HK-2 (cell line): ENCODE measurements around the gene TRAF5.
A peak's percentile ranks its signal among the peaks of the same experiment; 100 is the strongest.
"Not testable (repeated sequence)": the region's sequence is repeated elsewhere in the genome, so short reads cannot be mapped to it uniquely, and the experiment has no call there.

Experiments
- DNase-seq: peaks from one replicate; pipeline ENCODE4 v3.0.0-alpha.2; 2018; ENCODE audit not compliant: unreplicated experiment

TRAF5 gene

DNA sequence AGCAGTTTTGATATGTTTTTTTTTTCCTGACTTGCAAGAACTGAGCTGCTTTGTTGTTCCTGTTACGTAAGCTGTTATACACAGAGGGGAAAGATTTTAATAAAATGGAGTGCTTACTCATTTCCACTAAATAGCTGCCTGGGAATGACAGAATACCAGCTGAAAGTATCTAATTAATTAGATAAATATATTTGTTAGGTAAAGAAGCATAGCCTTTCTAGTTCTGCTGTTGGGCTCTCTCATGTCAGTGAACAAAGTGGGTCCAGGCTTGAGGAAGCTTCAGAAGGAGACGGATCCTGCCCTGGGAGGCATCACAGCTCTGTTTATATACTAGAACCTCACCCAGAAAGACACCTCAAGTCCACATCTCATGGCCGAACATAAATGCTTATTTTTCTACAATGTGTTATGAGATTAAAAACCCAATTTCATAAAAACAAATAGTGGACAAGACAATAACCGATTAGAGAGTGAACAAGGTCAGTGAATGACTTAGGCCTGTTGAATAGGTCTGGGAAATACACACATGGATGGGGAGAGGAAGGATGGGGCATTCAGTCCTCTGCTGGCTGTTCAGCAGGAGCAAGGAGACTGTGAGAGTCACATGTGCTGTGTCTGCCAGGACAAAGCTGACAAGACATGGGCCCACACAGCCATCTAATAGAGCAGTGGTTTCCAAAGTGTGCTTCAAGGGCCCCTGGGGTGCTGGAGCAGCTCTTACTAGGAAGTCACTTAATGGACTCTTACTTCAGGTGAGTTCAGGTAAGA, 20.6 kb downstream of the TRAF5 start:
- DNase-seq: no peak

DNA sequence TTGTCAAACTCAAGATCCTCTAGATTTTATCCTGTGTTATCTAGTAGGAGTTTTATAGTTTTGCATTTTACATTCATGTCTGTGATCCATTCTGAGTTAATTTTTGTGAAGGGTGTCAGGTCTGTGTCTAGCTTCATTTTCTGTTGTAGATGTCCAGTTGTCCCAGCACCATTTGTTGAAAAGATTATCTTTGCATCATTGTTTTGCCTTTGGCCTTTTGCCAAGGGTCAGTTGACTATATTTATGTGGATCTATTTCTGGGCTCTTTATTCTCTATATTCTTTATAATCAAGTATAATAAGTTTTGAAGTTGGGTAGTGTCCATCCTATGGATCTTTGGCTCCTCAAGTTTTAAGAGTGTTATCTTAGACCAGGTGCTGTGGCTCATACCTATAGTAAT, 21.9 kb downstream of the TRAF5 start:
- DNase-seq: no peak

DNA sequence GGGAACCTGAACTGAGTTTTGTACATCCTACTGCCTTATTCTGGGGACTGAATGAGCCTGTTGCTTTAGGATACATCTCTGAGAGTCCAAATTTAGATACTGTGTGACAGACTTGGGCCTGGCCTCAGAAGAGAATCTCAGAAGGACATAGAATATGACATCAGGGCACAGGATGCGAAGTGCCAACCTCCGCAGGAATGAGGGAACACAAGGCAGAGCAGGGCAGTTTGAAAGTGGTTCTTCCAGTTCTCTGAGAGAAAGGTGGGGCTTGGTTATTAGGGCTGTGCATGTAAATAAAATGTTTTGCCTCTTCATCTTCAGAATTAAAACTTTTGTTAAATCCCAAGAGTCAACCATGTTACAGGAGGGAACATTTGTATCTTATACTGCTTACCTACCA, 23.1 kb downstream of the TRAF5 start:
- DNase-seq: no peak

DNA sequence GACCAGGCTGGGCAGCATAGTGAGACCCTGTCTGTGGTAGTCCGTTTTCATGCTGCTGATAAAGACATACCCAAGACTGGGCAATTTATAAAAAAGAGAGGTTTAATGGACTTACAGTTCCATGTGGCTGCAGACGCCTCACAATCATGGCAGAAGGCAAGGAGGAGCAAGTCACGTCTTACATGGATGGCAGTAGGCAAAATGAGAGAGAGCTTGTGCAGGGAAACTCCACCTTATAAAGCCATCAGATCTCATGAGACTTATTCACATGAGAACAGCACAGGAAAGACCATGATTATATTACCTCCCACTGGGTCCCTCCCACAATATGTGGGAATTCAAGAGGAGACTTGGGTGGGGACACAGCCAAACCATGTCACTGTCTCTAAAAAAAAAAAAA, 25.4 kb downstream of the TRAF5 start:
- not testable (repeated sequence) for DNase-seq

DNA sequence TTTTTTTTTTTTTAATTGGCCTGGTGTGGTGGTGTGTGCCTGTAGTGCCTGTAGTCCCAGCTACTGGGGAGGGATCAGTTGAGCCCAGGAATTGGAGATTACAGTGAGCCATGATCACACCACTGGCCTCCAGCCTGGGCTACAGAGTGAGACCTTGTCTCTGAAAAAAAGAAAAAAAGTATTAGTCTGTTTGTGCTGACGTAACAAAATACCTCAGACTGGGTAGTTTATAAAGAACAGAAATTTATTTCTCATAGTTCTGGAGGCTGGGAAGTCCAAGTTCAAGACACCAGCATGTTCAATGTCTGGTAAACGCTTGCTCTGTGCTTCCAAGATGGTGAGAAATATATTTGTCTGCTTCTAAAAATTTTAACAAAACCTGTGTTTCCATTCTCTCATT, 25.8 kb downstream of the TRAF5 start:
- DNase-seq: no peak

DNA sequence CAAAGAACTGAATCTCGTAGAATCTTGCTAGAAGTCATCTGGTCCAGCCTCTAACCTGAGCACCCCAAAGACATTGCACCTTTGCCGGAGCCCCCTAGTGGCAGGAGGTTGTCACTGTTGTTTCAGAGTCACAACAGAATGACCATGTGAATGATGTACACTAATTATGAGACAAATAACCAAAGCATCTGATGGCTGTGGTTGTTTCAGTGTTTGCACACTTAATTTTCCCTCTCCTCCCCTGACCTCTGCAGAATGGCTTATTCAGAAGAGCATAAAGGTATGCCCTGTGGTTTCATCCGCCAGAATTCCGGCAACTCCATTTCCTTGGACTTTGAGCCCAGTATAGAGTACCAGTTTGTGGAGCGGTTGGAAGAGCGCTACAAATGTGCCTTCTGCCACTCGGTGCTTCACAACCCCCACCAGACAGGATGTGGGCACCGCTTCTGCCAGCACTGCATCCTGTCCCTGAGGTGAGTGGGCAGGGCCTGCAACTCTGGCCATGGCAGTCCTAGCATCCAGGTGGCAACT, 26.4 kb downstream of the TRAF5 start:
- DNase-seq: no peak

DNA sequence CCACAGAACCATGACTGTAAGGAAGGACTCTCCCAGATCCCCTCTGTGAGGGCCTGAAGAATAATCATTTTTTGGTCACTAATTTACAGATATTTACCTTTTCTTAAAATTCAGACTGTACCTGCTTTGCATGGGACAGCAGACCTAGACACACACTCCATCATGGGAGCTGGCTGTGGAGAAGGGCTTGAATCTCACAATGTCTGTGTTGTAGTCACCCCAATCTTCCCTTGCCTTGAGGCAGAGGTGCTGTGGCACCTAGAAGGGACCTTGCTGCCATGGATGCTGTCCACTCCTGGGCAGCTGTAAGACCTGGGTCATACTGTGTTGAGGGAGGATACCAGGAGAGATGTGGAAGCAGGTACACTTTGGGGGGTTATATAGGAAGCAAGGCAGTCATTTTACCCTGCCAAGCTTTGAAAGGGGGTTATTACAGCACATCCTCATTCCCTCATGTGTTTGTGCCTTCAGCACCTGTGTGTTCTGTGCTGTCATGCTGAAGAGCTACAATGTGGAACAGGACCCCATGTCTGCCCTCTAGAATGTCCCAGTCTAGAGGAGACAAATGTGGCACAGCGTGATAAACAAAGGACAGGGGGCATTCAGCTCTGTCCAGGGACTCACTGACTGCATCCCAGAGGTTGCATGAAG, 27.1 kb downstream of the TRAF5 start:
- DNase-seq: no peak

DNA sequence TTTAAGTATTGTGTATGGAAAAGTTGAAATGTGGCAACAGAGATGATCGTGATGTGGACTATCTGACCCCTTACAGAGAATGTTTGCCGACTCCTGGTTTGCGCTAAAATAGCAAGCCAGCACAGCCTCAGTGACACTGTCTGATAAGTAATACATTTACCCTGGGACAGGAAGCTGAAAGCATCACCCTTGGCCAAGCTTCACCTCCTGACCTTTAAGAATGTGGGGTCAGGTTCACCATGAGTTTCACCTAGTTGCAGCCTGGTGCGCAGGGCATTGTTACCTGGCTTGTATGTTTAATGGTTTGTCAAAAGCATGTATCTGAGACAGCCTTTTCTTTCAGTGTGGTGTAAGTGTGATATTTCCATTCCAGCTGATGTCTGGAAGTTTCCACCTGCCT, 29.2 kb downstream of the TRAF5 start:
- no peak for DNase-seq

DNA sequence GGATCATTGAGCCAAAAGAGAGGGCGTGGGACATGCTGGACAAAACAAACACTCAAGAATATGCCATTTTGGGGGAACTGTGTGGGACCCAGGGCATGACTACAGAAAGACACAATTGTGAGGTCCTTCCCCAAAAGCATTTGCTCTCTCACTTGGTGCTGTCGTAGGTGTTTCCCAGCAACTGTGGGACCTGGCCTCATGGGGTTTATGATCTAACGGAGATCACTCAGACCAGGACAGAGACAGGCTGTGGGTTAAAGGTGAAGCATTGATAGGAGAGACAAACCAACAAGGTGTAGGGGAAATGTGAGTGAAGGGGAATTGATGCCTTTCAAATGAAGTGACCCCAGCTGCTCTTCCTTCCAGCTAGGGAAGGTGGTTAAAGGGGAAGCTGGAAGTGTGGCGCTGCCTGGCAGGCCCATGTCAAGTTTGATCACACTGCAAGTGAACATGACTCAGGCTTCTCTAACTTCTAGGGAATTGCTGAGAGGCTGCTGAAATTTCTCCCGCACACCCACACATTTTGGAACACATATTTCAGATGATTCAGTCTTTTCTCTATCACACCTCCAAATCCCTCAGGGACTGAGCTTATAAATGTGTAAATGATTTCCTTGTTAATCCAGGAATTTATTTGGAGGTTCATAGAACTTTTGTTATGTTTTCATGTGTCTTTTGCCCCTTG, 30.2 kb downstream of the TRAF5 start:
- no peak for DNase-seq

DNA sequence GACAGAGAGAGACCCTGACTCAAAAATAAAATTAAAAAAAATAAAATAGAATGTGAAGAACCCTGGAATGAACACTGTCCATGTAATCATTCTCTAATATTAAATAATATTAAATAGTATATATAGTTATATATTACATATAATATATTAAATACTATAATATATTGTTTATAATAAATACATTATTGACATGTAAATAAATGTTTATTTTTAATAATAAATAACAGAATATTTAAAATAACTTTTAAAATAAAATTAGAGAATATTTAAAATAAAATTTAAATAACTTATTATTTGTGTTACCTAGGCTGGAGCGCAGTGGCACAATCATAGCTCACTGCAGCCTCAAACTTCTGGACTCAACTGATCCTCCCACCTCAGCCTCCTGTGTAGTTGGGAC, 32.1 kb downstream of the TRAF5 start:
- DNase-seq: no peak

DNA sequence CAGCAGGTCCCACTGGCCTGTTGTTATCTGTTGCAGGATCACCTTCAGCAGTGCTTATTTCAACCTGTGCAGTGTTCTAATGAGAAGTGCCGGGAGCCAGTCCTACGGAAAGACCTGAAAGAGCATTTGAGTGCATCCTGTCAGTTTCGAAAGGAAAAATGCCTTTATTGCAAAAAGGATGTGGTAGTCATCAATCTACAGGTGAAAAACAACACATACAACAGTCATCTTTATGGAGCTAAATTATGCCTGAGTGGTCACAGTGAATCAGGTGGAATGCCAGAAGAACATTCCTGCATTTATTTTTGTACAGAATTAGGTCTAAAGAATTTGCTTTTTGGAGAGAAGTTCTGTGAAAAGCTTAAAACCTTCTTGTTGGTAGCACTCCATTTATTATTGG, 33.2 kb downstream of the TRAF5 start:
- no peak for DNase-seq

DNA sequence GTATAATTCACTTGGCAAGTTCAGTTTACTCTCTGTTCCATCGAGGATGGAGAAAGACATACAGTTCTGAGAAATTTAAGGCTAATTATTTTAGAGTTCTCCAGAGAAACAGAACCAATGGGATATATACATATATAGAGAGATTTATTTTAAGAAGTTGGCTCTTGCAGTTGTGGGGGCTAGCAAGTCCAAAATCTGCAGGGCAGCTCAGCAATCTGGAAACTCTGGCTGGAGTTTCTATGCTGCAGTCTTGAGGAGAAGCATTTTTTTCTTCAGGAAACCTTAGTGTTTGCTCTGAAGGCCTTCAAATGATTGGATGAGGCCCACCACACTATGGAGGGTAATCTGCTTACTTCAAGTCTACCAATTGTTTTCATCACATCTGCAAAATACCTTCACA, 34.6 kb downstream of the TRAF5 start:
- DNase-seq: no peak

DNA sequence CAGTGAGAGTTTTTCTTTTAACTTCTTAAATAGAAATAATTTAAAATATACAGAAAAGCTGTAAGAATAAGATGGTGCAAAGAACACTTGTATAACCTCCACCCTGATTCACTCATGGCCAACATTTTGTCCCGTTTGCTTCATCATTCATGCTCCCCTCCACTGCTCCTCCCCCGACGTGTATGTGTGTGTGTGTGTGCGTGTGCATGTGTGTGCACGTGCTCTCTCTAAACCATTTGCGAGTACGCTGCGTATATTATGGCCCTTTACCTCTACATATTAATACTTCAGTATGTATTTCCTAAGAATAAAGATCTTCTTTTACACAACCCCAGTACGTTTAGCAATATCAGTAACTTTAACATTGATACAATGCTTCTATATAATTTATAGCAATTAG, 43.0 kb downstream of the TRAF5 start:
- no peak for DNase-seq

DNA sequence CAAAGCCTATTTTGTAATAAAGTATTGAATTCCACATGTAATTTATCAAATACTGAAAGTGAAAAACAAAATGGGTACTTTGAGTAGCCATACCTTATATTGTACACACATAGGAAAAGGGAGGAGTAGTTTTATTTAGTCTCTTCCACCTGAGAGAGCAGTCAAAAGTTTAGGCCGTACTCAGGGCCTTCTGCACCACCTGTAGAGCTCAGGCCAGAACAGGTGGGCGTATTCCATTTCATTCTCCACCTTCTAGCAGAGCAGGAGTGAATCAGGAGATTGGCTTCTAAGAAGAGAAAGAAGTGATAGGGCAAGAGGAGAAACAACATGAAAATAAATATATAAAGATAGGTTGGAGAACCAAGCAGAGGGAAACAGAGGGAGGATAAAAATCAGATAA, 44.0 kb downstream of the TRAF5 start:
- DNase-seq: no peak

DNA sequence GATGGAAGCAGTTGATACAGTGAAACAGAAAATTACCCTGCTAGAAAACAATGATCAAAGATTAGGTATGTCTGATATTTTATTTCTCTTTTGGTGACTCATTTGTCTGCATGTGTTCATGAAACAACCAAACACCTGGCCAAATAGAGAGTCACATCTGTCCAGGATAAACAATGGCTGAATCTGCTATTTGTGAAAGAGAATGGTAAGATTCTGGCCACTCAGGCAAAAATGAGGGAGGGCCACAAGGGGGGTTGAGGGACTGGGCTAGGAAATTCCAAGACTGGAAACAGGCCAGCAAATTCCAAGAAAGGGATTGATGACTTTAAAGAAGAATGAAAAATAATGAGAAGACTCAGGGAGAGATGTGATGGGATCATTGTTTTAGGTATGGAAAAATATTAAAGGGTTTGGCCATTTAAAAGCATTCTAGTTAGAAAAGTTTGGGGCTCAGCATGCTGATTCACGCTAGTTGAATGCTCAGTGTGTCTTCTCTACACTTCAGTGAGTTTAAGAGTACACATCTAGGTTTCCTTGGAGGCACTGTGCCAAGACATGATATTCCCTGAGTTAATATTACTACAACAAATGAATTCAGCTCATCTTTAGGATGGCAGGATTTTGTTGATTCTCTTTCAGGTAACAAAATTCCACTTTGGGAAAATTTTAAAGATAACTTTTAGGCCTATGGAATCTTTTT, 44.9 kb downstream of the TRAF5 start:
- peak; percentile 37 for DNase-seq

DNA sequence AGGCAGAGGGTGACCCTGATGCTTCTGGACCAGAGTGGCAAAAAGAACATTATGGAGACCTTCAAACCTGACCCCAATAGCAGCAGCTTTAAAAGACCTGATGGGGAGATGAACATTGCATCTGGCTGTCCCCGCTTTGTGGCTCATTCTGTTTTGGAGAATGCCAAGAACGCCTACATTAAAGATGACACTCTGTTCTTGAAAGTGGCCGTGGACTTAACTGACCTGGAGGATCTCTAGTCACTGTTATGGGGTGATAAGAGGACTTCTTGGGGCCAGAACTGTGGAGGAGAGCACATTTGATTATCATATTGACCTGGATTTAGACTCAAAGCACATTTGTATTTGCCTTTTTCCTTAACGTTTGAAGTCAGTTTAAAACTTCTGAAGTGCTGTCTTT, 45.8 kb downstream of the TRAF5 start:
- no peak for DNase-seq

DNA sequence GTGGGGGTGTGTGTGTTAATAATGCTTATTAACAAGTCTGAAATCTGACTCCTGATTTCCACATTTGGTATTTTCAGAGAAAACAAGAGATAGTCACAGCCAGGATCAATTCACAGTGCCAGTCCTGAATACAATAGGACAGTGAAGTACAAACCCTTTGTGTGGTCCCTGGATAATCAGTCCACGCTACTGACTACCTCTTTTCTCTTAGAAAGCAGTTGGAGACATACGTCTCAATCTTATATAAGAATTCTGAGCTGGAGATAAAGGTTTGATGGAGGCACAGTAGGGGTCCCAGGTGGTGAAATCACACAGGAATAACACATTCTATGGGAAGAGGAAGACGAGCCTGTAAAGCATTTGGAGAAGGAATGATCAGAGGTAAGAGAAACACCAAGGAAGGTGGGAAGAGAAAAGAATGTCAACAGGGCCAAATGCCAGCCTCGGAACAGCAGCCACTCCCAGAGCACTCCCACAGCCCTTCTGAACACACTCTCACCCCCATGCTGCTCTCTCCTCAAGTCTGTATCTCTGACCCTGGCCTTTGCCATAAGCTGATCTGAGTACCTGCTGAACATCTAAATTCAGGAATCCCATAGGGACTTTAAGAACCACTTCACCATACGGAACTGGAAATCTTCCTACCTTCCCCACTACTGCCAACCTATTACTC, 48.6 kb downstream of the TRAF5 start:
- no peak for DNase-seq

DNA sequence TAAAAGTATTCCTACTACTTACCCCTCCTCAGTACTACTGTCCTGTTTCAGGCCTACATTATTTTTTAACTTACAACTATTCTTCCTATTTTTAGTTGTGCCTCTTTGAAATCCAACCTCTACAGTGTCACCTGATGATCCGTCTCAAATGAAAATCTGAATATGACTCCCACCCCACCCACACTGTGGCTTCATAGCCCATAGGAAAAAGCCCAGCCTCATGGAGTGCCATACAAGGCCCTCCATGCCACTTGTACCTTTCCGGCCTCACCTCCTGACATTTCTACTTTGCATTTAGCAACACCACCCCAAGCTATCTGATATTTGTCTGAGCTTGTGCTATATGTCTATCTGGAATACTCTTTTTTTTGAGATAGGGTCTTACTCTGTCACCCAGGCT, 49.3 kb downstream of the TRAF5 start:
- no peak for DNase-seq

DNA sequence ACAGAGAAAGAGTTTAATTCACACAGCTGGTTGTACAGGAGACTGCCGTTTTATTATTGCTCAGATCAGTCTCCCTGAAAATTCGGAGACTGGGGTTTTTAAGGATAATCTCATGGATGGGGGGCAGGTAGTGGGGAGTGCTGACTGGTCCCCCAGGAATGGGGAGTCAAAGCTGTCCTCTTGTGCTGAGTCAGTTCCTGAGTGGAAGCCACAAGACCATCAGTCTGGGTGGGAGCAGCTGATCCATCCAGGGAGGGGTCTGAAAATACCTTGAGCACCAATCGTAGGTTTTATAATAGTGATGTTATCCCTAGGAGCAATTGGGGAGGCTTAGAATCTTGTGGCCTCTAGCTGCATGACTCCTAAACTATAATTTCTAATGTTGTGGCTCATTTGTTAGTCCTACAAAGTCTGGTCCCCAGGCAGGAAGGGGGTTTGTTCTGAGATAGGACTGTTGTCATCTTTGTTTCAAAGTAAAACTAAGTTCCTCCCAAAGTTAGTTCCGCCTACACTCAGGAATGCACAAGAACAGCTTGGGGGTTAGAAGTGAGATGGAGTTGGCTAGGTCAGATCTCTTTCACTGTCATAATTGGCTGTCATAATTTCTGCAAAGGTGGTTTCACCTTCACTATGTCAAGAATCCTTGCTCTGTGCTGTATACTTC, 50.3 kb downstream of the TRAF5 start:
- DNase-seq: no peak

DNA sequence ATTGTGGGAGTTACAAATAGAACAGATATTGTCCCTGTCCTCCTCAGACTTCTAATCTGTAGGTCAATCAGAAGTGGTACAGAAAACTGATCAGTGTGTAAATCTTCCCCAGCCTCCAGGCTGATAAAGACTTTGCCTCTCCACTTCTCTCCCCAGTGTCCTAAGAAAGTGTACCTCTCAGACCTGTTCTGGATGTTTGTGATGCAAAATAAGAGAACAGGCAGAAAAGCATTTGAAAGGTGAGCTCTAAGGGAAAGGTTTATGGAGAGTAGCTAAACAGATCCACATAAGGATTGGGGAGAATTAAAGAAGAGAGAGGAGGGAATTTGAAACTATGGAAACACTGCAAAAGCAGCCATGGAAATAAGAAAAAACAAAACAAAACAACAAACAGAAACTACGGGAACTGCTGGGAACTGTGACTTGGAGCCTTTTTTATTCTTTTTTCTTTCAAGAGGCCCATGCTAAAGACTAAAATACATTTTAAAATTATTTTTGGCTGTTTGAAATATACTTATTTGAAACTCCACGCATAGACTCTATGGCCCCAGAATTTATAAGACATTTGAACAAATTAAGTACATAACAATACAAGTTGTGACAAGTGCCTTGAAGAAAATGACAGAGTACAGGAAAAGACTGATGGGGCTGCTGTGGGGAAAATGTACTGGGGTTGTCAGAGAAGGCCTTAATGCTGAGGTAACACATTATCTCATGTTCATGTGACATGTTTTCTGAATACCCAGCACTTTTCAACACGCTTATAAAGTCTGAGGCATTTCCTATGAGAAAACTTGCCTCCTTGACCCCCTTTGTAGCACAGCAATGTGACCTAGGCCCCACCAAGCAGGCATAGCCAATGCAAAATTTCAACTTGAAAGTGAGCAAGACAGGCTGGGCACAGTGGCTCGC, 51.2 kb downstream of the TRAF5 start:
- no peak for DNase-seq
